SU-DHL-6 (cell line): Measurements from ENCODE around the gene SH3BGR.

Experiments
- H2AFZ ChIP-seq: fragments of 200-600 bp; sonication (generic); 2 replicates; pipeline ENCODE4 v1.6.1; 2014; ENCODE audit warnings: low read depth, mild to moderate bottlenecking, moderate library complexity, mixed read lengths, antibody characterized with exemption, low read length; ENCODE audit not compliant: severe bottlenecking
- H3F3A ChIP-seq: fragments of 200-600 bp; shearing (Covaris generic); 2 replicates; pipeline ENCODE4 v1.6.0; 2016; ENCODE audit warnings: antibody characterized with exemption, mild to moderate bottlenecking; ENCODE audit not compliant: insufficient read depth
- H3K27ac ChIP-seq: fragments of 200-600 bp; sonication (generic); 2 replicates; pipeline ENCODE4 v1.5.1; 2016; ENCODE audit warnings: low read depth, mild to moderate bottlenecking, low read length, moderate library complexity, mixed read lengths
- H3K27me3 ChIP-seq: fragments of 200-600 bp; sonication (generic), shearing (Covaris generic); 2 replicates; pipeline ENCODE4 v1.6.0; 2014; ENCODE audit warnings: mild to moderate bottlenecking, low read length
- H3K36me3 ChIP-seq: fragments of 200-600 bp; sonication (generic); 2 replicates; pipeline ENCODE4 v1.6.1; 2014; ENCODE audit warnings: mild to moderate bottlenecking, low read length, mixed read lengths
- H3K4me2 ChIP-seq: fragments of 300-600, 200-600 bp; shearing (Covaris generic), sonication (generic); 2 replicates; pipeline ENCODE4 v1.6.0; 2014; ENCODE audit warnings: low read length, low read depth, mild to moderate bottlenecking; ENCODE audit not compliant: poor library complexity, severe bottlenecking
- H3K4me3 ChIP-seq: fragments of 200-600 bp; sonication (generic); 2 replicates; pipeline ENCODE4 v1.5.1; 2014; ENCODE audit warnings: antibody characterized with exemption, low read length, mild to moderate bottlenecking, mixed read lengths; ENCODE audit not compliant: insufficient read depth, poor library complexity, severe bottlenecking
- H3K79me2 ChIP-seq: fragments of 200-600 bp; sonication (generic); 2 replicates; pipeline ENCODE4 v1.6.1; 2014; ENCODE audit warnings: mild to moderate bottlenecking, low read length, moderate library complexity; ENCODE audit not compliant: insufficient read depth
- H3K9ac ChIP-seq: fragments of 200-600 bp; sonication (generic); 2 replicates; pipeline ENCODE4 v1.7.0; 2014; ENCODE audit warnings: mild to moderate bottlenecking, low read length
- H3K9me2 ChIP-seq: fragments of 200-600 bp; sonication (generic); replicated peaks from 2 replicates; pipeline ENCODE4 v1.6.1; 2014; ENCODE audit warnings: low read length; ENCODE audit not compliant: insufficient read depth
- H3K9me3 ChIP-seq: fragments of 200-600 bp; sonication (generic); 2 replicates; pipeline ENCODE4 v1.6.1; 2014; ENCODE audit warnings: low read length, mixed read lengths; ENCODE audit not compliant: insufficient read depth
- H4K20me1 ChIP-seq: fragments of 200-600 bp; sonication (generic); 2 replicates; pipeline ENCODE4 v1.6.1; 2014; ENCODE audit warnings: low read depth, mild to moderate bottlenecking, antibody characterized with exemption, low read length, moderate library complexity, mixed read lengths
- EZH2phosphoT487 ChIP-seq: fragments of 200-600 bp; sonication (generic), shearing (Covaris generic); conservative IDR thresholded peaks from 2 replicates; pipeline ENCODE4 v1.6.1; 2018; ENCODE audit warnings: mild to moderate bottlenecking, antibody characterized with exemption, low read length, moderate library complexity, mixed read lengths
- TF ChIP-seq, protein P1 (sequence below): fragments of 200-600 bp; sonication (generic); IDR thresholded peaks from one replicate; pipeline ENCODE4 v1.5.1; 2017; ENCODE audit warnings: antibody characterized with exemption, mild to moderate bottlenecking, low read length, moderate library complexity; ENCODE audit not compliant: insufficient read depth, poor library complexity, severe bottlenecking

Gene SH3BGR

DNA sequence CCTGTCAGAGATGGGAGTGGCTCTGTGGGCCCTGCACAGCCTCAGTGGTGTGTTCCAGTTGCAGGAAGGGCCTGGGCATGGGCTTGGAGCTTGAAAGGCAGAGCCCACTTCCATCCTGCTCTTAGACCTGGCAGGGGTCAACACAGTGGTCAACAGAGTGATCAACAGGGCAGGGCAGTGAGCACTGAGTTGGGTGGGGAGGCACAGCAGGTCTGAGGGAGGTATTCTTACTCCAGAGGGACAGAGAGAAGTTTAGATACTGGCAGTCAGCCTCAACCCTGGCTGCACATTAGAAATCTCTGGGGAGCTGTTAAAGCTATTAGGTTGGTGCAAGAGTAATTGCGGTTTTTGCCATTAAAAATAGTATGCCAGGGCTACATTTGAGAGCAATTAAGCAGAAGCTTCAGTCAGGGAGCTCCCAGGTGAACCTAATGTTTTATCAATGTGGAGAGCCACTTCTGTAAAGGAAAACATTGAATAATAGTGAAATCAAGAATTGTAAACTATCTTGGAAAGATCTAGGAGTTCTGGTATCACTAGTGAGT, 37.7 kb downstream of the SH3BGR start:
- Histone ChIP-seq H3K27ac (no peak overlapping the region), H3K36me3 (no peaks in the 10 kb centered on the region), H3K9me2 (no peaks in the 10 kb centered on the region), H4K20me1 (no peaks in the 10 kb centered on the region), H3K9me3 (no peaks in the 10 kb centered on the region), H3K4me2 (no peak overlapping the region), H3K4me3 (no peak overlapping the region), H3K9ac (no peak overlapping the region), H3K79me2 (no peaks in the 10 kb centered on the region), H3F3A (no peaks in the 10 kb centered on the region), H3K27me3 (no peaks in the 10 kb centered on the region), H2AFZ (no peak overlapping the region)
- TF ChIP-seq, protein P1, sequence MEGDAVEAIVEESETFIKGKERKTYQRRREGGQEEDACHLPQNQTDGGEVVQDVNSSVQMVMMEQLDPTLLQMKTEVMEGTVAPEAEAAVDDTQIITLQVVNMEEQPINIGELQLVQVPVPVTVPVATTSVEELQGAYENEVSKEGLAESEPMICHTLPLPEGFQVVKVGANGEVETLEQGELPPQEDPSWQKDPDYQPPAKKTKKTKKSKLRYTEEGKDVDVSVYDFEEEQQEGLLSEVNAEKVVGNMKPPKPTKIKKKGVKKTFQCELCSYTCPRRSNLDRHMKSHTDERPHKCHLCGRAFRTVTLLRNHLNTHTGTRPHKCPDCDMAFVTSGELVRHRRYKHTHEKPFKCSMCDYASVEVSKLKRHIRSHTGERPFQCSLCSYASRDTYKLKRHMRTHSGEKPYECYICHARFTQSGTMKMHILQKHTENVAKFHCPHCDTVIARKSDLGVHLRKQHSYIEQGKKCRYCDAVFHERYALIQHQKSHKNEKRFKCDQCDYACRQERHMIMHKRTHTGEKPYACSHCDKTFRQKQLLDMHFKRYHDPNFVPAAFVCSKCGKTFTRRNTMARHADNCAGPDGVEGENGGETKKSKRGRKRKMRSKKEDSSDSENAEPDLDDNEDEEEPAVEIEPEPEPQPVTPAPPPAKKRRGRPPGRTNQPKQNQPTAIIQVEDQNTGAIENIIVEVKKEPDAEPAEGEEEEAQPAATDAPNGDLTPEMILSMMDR = no peak
- no peak for TF ChIP-seq EZH2phosphoT487

DNA sequence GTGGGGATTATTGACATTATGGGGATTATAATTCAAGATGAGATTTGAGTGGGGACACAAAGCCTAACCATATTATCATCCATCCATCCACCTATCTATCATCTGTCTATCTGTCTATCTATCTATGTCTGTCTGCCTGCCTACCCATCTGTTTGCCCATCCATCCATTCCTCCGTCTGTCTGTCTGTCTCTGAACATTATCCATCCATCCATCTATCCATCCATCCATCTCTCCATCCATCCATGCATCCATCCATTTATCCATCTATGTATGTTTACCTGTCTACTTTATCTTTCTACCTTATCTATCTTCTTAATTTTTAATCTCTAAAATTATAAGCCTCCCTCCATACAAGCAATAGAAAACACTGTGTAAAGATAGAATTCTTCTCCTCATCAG, 47.4 kb downstream of the SH3BGR start:
- no peak overlapping the region for H3K9ac ChIP-seq
- H3K27ac ChIP-seq = no peak overlapping the region
- no peaks in the 10 kb centered on the region for H4K20me1 ChIP-seq
- H3K9me3 ChIP-seq = peaks cover 7% of the 10 kb centered on the region; the same call in 1 of the 2 replicates
- H3K36me3 ChIP-seq = no peaks in the 10 kb centered on the region
- H3K79me2 ChIP-seq = no peaks in the 10 kb centered on the region
- H3K4me3 ChIP-seq = no peak overlapping the region
- H3F3A ChIP-seq = no peaks in the 10 kb centered on the region
- H3K4me2 ChIP-seq = no peak overlapping the region
- H2AFZ ChIP-seq = no peak overlapping the region
- TF ChIP-seq, protein P1 = no peak
- TF ChIP-seq EZH2phosphoT487 = no peak
- no peaks in the 10 kb centered on the region for H3K9me2 ChIP-seq
- H3K27me3 ChIP-seq = no peaks in the 10 kb centered on the region

DNA sequence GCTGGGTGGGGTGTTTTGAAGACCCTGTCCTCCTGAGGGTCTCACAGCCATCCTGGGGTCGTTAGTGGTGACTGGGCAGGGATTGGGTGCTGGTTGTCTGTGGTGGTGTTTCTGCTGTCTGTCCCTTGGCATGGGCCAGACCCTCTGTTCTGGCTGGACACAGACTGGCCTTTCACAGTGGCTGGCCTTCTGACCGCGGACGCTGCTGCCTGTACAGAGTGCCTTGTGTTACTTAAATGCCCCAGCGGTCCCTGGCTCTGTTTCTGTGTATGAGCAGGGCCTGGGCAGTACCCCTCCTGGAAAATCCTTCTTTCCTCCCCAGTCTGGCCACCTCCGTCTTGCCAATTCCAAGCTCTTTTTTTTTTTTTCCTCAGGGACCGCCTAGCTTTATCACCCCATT, 50.9 kb downstream of the SH3BGR start:
- Histone ChIP-seq H3K4me2 (no peak overlapping the region), H3K9me3 (no peaks in the 10 kb centered on the region), H3K4me3 (no peak overlapping the region), H3K36me3 (no peaks in the 10 kb centered on the region), H4K20me1 (no peaks in the 10 kb centered on the region), H3K27me3 (no peaks in the 10 kb centered on the region), H3K27ac (no peak overlapping the region), H3K9me2 (no peaks in the 10 kb centered on the region), H2AFZ (no peak overlapping the region), H3F3A (no peaks in the 10 kb centered on the region), H3K79me2 (no peaks in the 10 kb centered on the region), H3K9ac (no peak overlapping the region)
- TF ChIP-seq, protein P1 = no peak
- TF ChIP-seq EZH2phosphoT487 = no peak
